SU-DHL-6 (cell line): Measurements from ENCODE around the gene RGP1.

Experiments used
- H2AFZ ChIP-seq: fragments of 200-600 bp; sonication (generic); 2 replicates; pipeline ENCODE4 v1.6.1; 2014; ENCODE audit warnings: low read depth, mild to moderate bottlenecking, moderate library complexity, mixed read lengths, antibody characterized with exemption, low read length; ENCODE audit not compliant: severe bottlenecking
- H3F3A ChIP-seq: fragments of 200-600 bp; shearing (Covaris generic); 2 replicates; pipeline ENCODE4 v1.6.0; 2016; ENCODE audit warnings: antibody characterized with exemption, mild to moderate bottlenecking; ENCODE audit not compliant: insufficient read depth
- H3K27ac ChIP-seq: fragments of 200-600 bp; sonication (generic); 2 replicates; pipeline ENCODE4 v1.5.1; 2016; ENCODE audit warnings: low read depth, mild to moderate bottlenecking, low read length, moderate library complexity, mixed read lengths
- H3K27me3 ChIP-seq: fragments of 200-600 bp; sonication (generic), shearing (Covaris generic); 2 replicates; pipeline ENCODE4 v1.6.0; 2014; ENCODE audit warnings: mild to moderate bottlenecking, low read length
- H3K36me3 ChIP-seq: fragments of 200-600 bp; sonication (generic); 2 replicates; pipeline ENCODE4 v1.6.1; 2014; ENCODE audit warnings: mild to moderate bottlenecking, low read length, mixed read lengths
- H3K4me2 ChIP-seq: fragments of 300-600, 200-600 bp; shearing (Covaris generic), sonication (generic); 2 replicates; pipeline ENCODE4 v1.6.0; 2014; ENCODE audit warnings: low read length, low read depth, mild to moderate bottlenecking; ENCODE audit not compliant: poor library complexity, severe bottlenecking
- H3K4me3 ChIP-seq: fragments of 200-600 bp; sonication (generic); 2 replicates; pipeline ENCODE4 v1.5.1; 2014; ENCODE audit warnings: antibody characterized with exemption, low read length, mild to moderate bottlenecking, mixed read lengths; ENCODE audit not compliant: insufficient read depth, poor library complexity, severe bottlenecking
- H3K79me2 ChIP-seq: fragments of 200-600 bp; sonication (generic); 2 replicates; pipeline ENCODE4 v1.6.1; 2014; ENCODE audit warnings: mild to moderate bottlenecking, low read length, moderate library complexity; ENCODE audit not compliant: insufficient read depth
- H3K9ac ChIP-seq: fragments of 200-600 bp; sonication (generic); 2 replicates; pipeline ENCODE4 v1.7.0; 2014; ENCODE audit warnings: mild to moderate bottlenecking, low read length
- H3K9me2 ChIP-seq: fragments of 200-600 bp; sonication (generic); replicated peaks from 2 replicates; pipeline ENCODE4 v1.6.1; 2014; ENCODE audit warnings: low read length; ENCODE audit not compliant: insufficient read depth
- H3K9me3 ChIP-seq: fragments of 200-600 bp; sonication (generic); 2 replicates; pipeline ENCODE4 v1.6.1; 2014; ENCODE audit warnings: low read length, mixed read lengths; ENCODE audit not compliant: insufficient read depth
- H4K20me1 ChIP-seq: fragments of 200-600 bp; sonication (generic); 2 replicates; pipeline ENCODE4 v1.6.1; 2014; ENCODE audit warnings: low read depth, mild to moderate bottlenecking, antibody characterized with exemption, low read length, moderate library complexity, mixed read lengths
- EZH2phosphoT487 ChIP-seq: fragments of 200-600 bp; sonication (generic), shearing (Covaris generic); conservative IDR thresholded peaks from 2 replicates; pipeline ENCODE4 v1.6.1; 2018; ENCODE audit warnings: mild to moderate bottlenecking, antibody characterized with exemption, low read length, moderate library complexity, mixed read lengths
- TF ChIP-seq, protein P1 (sequence below): fragments of 200-600 bp; sonication (generic); IDR thresholded peaks from one replicate; pipeline ENCODE4 v1.5.1; 2017; ENCODE audit warnings: antibody characterized with exemption, mild to moderate bottlenecking, low read length, moderate library complexity; ENCODE audit not compliant: insufficient read depth, poor library complexity, severe bottlenecking

Gene RGP1

DNA sequence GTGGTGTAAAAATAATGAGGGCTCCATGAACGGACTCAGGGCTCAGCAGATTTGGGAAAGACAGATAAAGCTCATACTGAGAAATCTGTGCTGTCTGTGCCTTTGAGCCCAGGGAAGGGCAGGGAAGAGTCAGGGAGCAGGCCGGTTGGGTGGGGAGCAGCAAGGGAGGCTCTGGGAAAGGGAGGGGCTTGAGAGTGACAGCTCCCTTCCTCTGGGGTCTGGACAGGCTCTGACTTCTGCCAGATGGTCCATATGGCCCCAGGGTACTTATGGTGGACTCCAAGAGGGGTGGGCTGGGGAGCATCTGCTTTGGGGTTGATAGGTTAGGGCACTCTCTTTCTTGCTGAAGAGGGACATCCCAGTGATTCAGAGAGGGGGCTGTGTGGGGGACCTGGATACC, 44.4 kb downstream of the RGP1 start:
- Histone ChIP-seq H3K9me3 (no peaks in the 10 kb centered on the region), H3K9me2 (no peaks in the 10 kb centered on the region), H3K4me2 (no peak overlapping the region), H2AFZ (no peak overlapping the region), H4K20me1 (no peaks in the 10 kb centered on the region), H3K4me3 (no peak overlapping the region), H3K36me3 (no peaks in the 10 kb centered on the region), H3K9ac (no peak overlapping the region), H3F3A (no peaks in the 10 kb centered on the region), H3K27me3 (no peaks in the 10 kb centered on the region), H3K79me2 (no peaks in the 10 kb centered on the region), H3K27ac (no peak overlapping the region)
- no peak for TF ChIP-seq EZH2phosphoT487
- TF ChIP-seq, protein P1, sequence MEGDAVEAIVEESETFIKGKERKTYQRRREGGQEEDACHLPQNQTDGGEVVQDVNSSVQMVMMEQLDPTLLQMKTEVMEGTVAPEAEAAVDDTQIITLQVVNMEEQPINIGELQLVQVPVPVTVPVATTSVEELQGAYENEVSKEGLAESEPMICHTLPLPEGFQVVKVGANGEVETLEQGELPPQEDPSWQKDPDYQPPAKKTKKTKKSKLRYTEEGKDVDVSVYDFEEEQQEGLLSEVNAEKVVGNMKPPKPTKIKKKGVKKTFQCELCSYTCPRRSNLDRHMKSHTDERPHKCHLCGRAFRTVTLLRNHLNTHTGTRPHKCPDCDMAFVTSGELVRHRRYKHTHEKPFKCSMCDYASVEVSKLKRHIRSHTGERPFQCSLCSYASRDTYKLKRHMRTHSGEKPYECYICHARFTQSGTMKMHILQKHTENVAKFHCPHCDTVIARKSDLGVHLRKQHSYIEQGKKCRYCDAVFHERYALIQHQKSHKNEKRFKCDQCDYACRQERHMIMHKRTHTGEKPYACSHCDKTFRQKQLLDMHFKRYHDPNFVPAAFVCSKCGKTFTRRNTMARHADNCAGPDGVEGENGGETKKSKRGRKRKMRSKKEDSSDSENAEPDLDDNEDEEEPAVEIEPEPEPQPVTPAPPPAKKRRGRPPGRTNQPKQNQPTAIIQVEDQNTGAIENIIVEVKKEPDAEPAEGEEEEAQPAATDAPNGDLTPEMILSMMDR: no peak

DNA sequence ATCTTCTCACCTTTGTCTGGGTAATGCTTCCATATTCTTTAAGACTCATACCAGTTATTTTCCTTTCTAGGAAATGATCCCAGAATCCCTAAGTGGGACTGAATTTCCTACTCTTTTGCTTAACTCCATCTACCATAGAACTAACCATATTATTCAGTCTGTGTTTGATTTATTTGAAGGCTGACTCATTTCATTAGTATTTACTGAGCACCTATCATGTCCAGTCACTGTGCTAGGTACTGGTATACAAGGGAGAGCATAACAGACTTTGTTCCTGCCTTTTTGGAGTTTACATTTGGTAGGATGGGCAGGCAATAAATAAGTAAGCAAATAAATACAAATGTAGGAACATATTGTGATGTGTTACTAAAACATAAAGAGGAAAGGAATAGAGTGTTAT, 46.6 kb downstream of the RGP1 start:
- Histone ChIP-seq H3K79me2 (no peaks in the 10 kb centered on the region), H3K4me3 (no peak overlapping the region), H4K20me1 (no peaks in the 10 kb centered on the region), H2AFZ (no peak overlapping the region), H3K9me2 (no peaks in the 10 kb centered on the region), H3K9ac (no peak overlapping the region), H3K36me3 (no peaks in the 10 kb centered on the region), H3F3A (no peaks in the 10 kb centered on the region), H3K9me3 (no peaks in the 10 kb centered on the region), H3K27me3 (no peaks in the 10 kb centered on the region), H3K4me2 (no peak overlapping the region), H3K27ac (no peak overlapping the region)
- TF ChIP-seq, protein P1: no peak
- TF ChIP-seq EZH2phosphoT487: no peak

DNA sequence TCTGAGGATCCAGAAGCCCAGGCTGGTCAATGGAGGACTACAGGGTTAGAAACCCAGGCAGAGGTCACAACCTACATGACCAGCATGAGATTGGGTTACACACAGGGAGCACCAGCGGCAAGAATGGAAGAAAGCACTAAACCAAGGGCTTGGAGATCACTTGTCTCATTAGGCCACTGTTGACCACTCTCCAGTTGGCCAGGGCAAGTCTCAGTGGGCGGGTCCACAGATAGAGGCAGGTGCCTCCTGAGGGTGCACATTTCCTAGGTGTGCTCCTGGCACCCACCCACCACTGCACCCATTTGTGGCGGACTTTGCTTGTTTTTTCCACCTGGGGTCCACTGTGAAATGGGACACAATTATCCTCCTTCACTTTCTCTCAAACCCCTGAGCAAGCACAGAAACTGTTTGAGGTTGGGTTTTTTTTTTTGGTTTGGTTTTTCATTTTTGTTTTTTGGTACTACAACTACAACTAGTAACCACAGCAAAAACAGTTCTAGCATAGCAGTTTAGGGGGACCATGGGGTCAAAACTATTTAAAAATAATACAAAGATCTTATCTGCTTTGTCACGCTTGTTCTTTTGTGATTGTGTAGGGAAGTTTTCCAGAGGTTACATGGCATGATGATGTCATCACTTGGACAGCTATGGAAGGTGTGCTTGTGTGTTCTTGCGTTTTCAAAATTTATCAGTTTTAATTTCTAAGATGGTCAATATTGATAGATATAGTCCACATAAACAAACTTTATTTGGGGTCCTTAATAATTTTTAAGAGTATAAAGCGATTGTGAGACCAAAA, 48.4 kb downstream of the RGP1 start:
- Histone ChIP-seq H3K9ac (no peak overlapping the region), H4K20me1 (no peaks in the 10 kb centered on the region), H3K36me3 (no peaks in the 10 kb centered on the region), H3K9me2 (no peaks in the 10 kb centered on the region), H3K9me3 (no peaks in the 10 kb centered on the region), H3K79me2 (no peaks in the 10 kb centered on the region), H2AFZ (no peak overlapping the region), H3K4me2 (no peak overlapping the region), H3F3A (no peaks in the 10 kb centered on the region), H3K27ac (no peak overlapping the region), H3K27me3 (no peaks in the 10 kb centered on the region), H3K4me3 (no peak overlapping the region)
- no peak for TF ChIP-seq EZH2phosphoT487
- TF ChIP-seq, protein P1: no peak
